GM19025 (cell line): ENCODE measurements around the gene WDR86.

Source experiments
- ATAC-seq: cut with Tn5 transposase; IDR thresholded peaks from one replicate; pipeline ENCODE4 v1.9.1; 2021; ENCODE audit warnings: mild to moderate bottlenecking, low read depth, moderate library complexity; ENCODE audit not compliant: unreplicated experiment

Gene WDR86

DNA sequence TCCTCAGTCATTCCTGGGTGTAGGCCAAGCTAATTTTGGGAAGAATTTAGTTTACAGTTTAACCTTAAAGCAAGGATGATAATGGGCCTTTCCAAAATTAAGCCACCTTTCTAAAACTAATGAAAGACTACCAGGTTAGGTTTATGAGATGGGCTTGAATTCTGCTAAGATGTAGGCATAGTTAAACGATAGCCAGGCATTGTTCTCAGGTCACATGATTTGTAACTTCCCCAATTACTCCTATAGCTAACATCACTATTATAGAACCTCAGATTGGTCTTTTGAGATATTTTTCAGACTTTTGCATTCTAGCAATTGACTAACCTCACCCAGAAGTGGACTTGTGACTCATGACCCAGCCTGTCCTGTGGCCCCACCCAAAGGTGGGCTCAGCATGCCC, 75.2 kb downstream of the WDR86 start:
- ATAC-seq = no peak
